Neural progenitor cell (in vitro differentiated cells): ENCODE measurements around the gene LBX1.

Source experiments
- CTCF ChIP-seq: fragments of 200-600 bp; sonication (generic); IDR thresholded peaks from 2 replicates; pipeline ENCODE4 v1.5.1; 2017; ENCODE audit warnings: antibody characterized with exemption, mild to moderate bottlenecking
- EZH2phosphoT487 ChIP-seq: fragments of 200-600 bp; sonication (generic); IDR thresholded peaks from 2 replicates; pipeline ENCODE4 v1.6.1; 2017; ENCODE audit warnings: antibody characterized with exemption

GRCh38 chr10:101237982-101238731 is 8.9 kb upstream of the LBX1 start:
- TF ChIP-seq CTCF = no peak
- TF ChIP-seq EZH2phosphoT487 = peak; percentile 65
